HEK293 (cell line): ENCODE results near the gene ACYP1.

Experiments used
- HOXA7 ChIP-seq: sonication (generic); formaldehyde crosslinking; IDR thresholded peaks from 2 replicates; pipeline ENCODE4 v1.8.1; 2022; ENCODE audit warnings: missing genetic modification reagents, borderline replicate concordance
- ZNF558 ChIP-seq: fragments of 450-650 bp; formaldehyde crosslinking; IDR thresholded peaks from 2 replicates; pipeline ENCODE4 v1.5.1; 2016; ENCODE audit warnings: missing biosample characterization, missing genetic modification characterization
- TF ChIP-seq, protein P1 (sequence below): fragments of 450-650 bp; formaldehyde crosslinking; IDR thresholded peaks from 2 replicates; pipeline ENCODE4 v1.5.1; 2016; ENCODE audit warnings: missing biosample characterization, missing genetic modification characterization
- TF ChIP-seq, protein P2 (sequence below): fragments of 450-650 bp; formaldehyde crosslinking; IDR thresholded peaks from 2 replicates; pipeline ENCODE4 v1.5.1; 2016; ENCODE audit warnings: missing biosample characterization, missing genetic modification characterization

DNA sequence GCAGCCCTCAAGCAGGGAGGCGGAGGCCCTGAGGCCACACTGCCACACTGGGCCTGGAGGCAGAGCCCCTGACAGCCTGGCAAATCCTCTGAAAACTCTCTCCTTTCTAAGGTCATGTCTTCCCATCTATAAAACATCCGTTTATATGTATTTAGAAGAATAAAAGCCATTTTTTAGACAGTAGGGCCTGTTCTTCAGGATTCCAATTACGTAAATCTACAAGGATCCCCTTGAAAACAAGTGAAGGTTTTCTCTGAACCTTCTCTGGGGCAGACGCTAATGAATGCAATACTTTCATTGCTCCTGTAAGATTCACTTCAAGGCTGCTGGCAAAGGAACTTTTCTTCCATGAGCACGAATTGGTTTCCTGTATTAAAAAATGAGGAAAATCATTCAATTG lies 48.3 kb downstream of the ACYP1 start:
- TF ChIP-seq, protein P1, sequence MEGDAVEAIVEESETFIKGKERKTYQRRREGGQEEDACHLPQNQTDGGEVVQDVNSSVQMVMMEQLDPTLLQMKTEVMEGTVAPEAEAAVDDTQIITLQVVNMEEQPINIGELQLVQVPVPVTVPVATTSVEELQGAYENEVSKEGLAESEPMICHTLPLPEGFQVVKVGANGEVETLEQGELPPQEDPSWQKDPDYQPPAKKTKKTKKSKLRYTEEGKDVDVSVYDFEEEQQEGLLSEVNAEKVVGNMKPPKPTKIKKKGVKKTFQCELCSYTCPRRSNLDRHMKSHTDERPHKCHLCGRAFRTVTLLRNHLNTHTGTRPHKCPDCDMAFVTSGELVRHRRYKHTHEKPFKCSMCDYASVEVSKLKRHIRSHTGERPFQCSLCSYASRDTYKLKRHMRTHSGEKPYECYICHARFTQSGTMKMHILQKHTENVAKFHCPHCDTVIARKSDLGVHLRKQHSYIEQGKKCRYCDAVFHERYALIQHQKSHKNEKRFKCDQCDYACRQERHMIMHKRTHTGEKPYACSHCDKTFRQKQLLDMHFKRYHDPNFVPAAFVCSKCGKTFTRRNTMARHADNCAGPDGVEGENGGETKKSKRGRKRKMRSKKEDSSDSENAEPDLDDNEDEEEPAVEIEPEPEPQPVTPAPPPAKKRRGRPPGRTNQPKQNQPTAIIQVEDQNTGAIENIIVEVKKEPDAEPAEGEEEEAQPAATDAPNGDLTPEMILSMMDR, result no peak
- no peak for TF ChIP-seq HOXA7 (CRISPR knock-in tag)
- TF ChIP-seq ZNF558, result no peak
- TF ChIP-seq, protein P2, sequence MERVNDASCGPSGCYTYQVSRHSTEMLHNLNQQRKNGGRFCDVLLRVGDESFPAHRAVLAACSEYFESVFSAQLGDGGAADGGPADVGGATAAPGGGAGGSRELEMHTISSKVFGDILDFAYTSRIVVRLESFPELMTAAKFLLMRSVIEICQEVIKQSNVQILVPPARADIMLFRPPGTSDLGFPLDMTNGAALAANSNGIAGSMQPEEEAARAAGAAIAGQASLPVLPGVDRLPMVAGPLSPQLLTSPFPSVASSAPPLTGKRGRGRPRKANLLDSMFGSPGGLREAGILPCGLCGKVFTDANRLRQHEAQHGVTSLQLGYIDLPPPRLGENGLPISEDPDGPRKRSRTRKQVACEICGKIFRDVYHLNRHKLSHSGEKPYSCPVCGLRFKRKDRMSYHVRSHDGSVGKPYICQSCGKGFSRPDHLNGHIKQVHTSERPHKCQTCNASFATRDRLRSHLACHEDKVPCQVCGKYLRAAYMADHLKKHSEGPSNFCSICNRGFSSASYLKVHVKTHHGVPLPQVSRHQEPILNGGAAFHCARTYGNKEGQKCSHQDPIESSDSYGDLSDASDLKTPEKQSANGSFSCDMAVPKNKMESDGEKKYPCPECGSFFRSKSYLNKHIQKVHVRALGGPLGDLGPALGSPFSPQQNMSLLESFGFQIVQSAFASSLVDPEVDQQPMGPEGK (tag by site-specific recombination), result no peak
